GM12892 (cell line): ENCODE measurements around the gene HPGD.

ENCODE experiments used
- DNase-seq: peaks from one replicate; pipeline ENCODE4 v3.0.0; 2011; ENCODE audit not compliant: insufficient read length
- FAIRE-seq: peaks from 2 replicates; lab custom pipeline; 2011; peaks lifted over from hg19 to GRCh38; lab: Jason Lieb, UNC
- POLR2A ChIP-seq: IDR thresholded peaks from 2 replicates; pipeline ENCODE4 v1.6.1; 2011; ENCODE audit warnings: low read depth, low read length, control low read depth
- POLR2AphosphoS5 ChIP-seq: IDR thresholded peaks from 2 replicates; pipeline ENCODE4 v1.6.1; 2011; ENCODE audit warnings: low read depth, low read length, control low read depth
- TAF1 ChIP-seq: IDR thresholded peaks from 2 replicates; pipeline ENCODE4 v1.6.1; 2011; ENCODE audit warnings: low read depth, mild to moderate bottlenecking, control low read depth, low read length, borderline replicate concordance

The HPGD gene

GRCh38 chr4:174521800-174522182 is 497 bp downstream of the HPGD start:
- DNase-seq = no peak

GRCh38 chr4:174520660-174521059 is 1.6 kb downstream of the HPGD start:
- no peak for DNase-seq
- no peak for TF ChIP-seq TAF1
- no peak for FAIRE-seq

More at GRCh38 chr4:174521800-174522182, 497 bp downstream of the HPGD start:
- no peak for TF ChIP-seq POLR2AphosphoS5
- no peak for TF ChIP-seq POLR2A
- TF ChIP-seq TAF1 = no peak
- FAIRE-seq = no peak

GRCh38 chr4:174517502-174518445 is 4.5 kb downstream of the HPGD start:
- DNase-seq = no peak
- TF ChIP-seq POLR2A = no peak
- no peak for TF ChIP-seq POLR2AphosphoS5
- TF ChIP-seq TAF1 = no peak
- no peak for FAIRE-seq

GRCh38 chr4:174516794-174517193 is 5.5 kb downstream of the HPGD start:
- TF ChIP-seq POLR2AphosphoS5 = no peak
- no peak for TF ChIP-seq TAF1
- FAIRE-seq = no peak
- DNase-seq = no peak

- no peak for FAIRE-seq
- TF ChIP-seq POLR2A (no peak), TAF1 (no peak), POLR2AphosphoS5 (no peak)
- DNase-seq = no peak
Observed at GRCh38 chr4:174516345-174516744, 5.9 kb downstream of the HPGD start.

- DNase-seq (no peak), FAIRE-seq (no peak)
Observed at GRCh38 chr4:174512745-174513144, 9.5 kb downstream of the HPGD start.

GRCh38 chr4:174505892-174506291 is 16.4 kb downstream of the HPGD start:
- no peak for FAIRE-seq

More at GRCh38 chr4:174512745-174513144, 9.5 kb downstream of the HPGD start:
- TF ChIP-seq POLR2A = no peak
- TF ChIP-seq TAF1 = no peak
- TF ChIP-seq POLR2AphosphoS5 = no peak

GRCh38 chr4:174505007-174505406 is 17.3 kb downstream of the HPGD start:
- DNase-seq (no peak), FAIRE-seq (no peak)
- TF ChIP-seq TAF1 (no peak), POLR2A (no peak), POLR2AphosphoS5 (no peak)

More at GRCh38 chr4:174505892-174506291, 16.4 kb downstream of the HPGD start:
- TF ChIP-seq POLR2AphosphoS5 = no peak
- TF ChIP-seq POLR2A = no peak
- no peak for TF ChIP-seq TAF1
- no peak for DNase-seq

GRCh38 chr4:174503079-174503715 is 19.1 kb downstream of the HPGD start:
- no peak for DNase-seq
- no peak for FAIRE-seq
- TF ChIP-seq POLR2AphosphoS5 (no peak), POLR2A (no peak), TAF1 (no peak)

- TF ChIP-seq POLR2A (no peak), TAF1 (no peak), POLR2AphosphoS5 (no peak)
- DNase-seq (no peak), FAIRE-seq (no peak)
Observed at GRCh38 chr4:174496631-174497432, 25.5 kb downstream of the HPGD start.

GRCh38 chr4:174495626-174496025 is 26.7 kb downstream of the HPGD start:
- TF ChIP-seq POLR2AphosphoS5 (no peak), POLR2A (no peak), TAF1 (no peak)
- FAIRE-seq = no peak
- DNase-seq = no peak
